ENCODE data around the gene CTIF. TPM values are rescaled to one million over a fixed set of nuclear protein-coding genes. Genes with fewer than 3 reads are reported as not detected.

Gene CTIF
- total RNA-seq, 4 donors from 2014 or later = 29.0 to 61.5 (median 37.7) TPM

DNA sequence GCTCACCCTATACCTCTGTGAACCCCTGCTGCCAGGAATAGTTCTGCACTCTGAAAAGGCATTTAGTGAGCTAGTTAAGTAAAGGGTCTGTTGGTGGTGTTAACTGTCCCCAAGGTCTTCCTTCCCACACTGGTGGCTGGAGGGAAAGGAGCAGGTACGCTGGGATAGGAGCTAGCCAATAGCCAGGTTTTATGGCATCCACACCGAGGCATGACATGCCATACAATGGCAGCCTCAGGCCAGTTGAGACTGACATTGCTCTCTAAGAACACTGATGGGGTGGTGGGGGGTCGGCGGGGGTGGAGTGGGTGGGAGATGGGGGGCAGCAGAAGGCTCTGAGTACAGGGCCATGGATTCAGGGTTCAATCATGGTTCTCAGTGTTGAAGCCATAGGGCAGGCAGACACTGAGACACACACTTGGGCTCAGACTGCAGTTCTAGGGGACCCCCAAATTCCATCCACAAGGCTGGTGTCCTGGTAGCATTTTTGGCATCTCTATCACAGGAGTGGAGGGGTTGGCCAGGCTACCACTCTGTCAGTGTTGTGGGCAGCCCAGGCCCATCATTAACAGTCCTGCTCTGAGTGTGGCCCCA lies 136.0 kb downstream of the CTIF start:
- H3K9me3 ChIP-seq = no peaks in the 10 kb centered on the region
- H3K4me1 ChIP-seq = peaks cover 17% of the 10 kb centered on the region
- no peaks in the 10 kb centered on the region for H3K27me3 ChIP-seq
- H3K36me3 ChIP-seq = peaks cover 12% of the 10 kb centered on the region
- DNase-seq (ENCODE audit: low spot score in 2 of 2) = peak in 1 of 2 donors; percentile 69
- no CpG with 5 or more reads among the region's 4 CpGs for WGBS
- no peak overlapping the region for H3K27ac ChIP-seq
- TF ChIP-seq POLR2AphosphoS5 (IDR thresholded peaks at IDR 0.05) = no peak
- no peak for TF ChIP-seq EP300 (IDR thresholded peaks at IDR 0.05)
- TF ChIP-seq, protein P1, sequence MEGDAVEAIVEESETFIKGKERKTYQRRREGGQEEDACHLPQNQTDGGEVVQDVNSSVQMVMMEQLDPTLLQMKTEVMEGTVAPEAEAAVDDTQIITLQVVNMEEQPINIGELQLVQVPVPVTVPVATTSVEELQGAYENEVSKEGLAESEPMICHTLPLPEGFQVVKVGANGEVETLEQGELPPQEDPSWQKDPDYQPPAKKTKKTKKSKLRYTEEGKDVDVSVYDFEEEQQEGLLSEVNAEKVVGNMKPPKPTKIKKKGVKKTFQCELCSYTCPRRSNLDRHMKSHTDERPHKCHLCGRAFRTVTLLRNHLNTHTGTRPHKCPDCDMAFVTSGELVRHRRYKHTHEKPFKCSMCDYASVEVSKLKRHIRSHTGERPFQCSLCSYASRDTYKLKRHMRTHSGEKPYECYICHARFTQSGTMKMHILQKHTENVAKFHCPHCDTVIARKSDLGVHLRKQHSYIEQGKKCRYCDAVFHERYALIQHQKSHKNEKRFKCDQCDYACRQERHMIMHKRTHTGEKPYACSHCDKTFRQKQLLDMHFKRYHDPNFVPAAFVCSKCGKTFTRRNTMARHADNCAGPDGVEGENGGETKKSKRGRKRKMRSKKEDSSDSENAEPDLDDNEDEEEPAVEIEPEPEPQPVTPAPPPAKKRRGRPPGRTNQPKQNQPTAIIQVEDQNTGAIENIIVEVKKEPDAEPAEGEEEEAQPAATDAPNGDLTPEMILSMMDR (IDR thresholded peaks at IDR 0.05) = no peak
- TF ChIP-seq POLR2A (IDR thresholded peaks at IDR 0.05) = no peak
- H3K4me3 ChIP-seq = no peak overlapping the region

DNA sequence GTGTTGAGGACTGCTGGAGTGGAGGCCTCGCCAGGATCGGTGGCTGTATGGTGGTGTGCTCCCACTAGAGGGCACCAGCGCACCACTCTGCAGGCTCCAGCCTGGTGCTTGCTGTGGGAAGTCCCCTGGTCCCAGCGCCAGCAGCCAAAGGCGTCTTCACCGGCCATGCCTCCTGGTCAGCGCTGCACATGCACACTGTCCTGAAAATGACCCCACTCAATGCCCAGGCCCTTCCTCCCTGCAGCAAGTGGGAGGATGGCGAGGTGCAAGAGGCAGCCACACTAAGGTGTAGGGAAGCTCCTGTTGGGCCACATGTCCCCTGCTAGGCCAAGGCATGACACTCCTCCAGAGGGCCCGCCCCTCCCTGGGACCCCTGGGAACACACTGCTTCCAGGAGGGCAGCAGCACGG lies 136.5 kb downstream of the CTIF start:
- H3K4me3 ChIP-seq = no peak overlapping the region
- TF ChIP-seq, protein P1 (IDR thresholded peaks at IDR 0.05) = peak; percentile 78 to 93
- TF ChIP-seq POLR2AphosphoS5 (IDR thresholded peaks at IDR 0.05) = no peak
- peaks cover 21% of the 10 kb centered on the region for H3K4me1 ChIP-seq
- WGBS = 0% methylated on average over 1 of the region's 10 CpGs
- DNase-seq (ENCODE audit: low spot score in 2 of 2) = peak; percentile 85 to 92
- H3K9me3 ChIP-seq = no peaks in the 10 kb centered on the region
- H3K27ac ChIP-seq = no peak overlapping the region
- peaks cover 11% of the 10 kb centered on the region for H3K36me3 ChIP-seq
- no peaks in the 10 kb centered on the region for H3K27me3 ChIP-seq

DNA sequence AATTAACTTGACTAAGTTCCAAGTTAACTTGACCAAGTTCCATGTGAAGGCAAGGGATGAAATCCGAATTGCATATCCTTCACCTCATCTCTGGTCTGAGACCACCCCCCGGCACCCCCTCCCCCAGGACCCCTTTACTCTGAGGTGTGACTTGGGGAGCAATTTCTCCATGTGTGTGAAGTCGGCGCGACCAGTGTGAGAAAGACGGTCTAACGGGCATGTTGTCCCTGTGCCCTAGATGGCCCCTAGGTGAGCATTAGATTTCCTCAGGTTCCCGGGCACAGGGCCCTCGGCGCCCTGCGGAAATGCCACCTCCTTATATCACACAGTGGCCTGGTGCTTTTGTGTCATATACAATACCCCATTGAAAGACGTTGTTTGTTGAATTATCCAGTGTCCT lies 137.1 kb downstream of the CTIF start:
- H3K27ac ChIP-seq = no peak overlapping the region
- no peak overlapping the region for H3K4me3 ChIP-seq
- peak in 1 of 2 donors; percentile 40 for DNase-seq (ENCODE audit: low spot score in 2 of 2)
- TF ChIP-seq EP300 (IDR thresholded peaks at IDR 0.05) = no peak
- TF ChIP-seq POLR2A (IDR thresholded peaks at IDR 0.05) = no peak
- TF ChIP-seq, protein P1 (IDR thresholded peaks at IDR 0.05) = no peak
- TF ChIP-seq POLR2AphosphoS5 (IDR thresholded peaks at IDR 0.05) = no peak
- 88% methylated on average over 11 of the region's 12 CpGs for WGBS
- no peaks in the 10 kb centered on the region for H3K9me3 ChIP-seq
- H3K27me3 ChIP-seq = no peaks in the 10 kb centered on the region
- peaks cover 23% of the 10 kb centered on the region for H3K4me1 ChIP-seq
- H3K36me3 ChIP-seq = peaks cover 5% of the 10 kb centered on the region

DNA sequence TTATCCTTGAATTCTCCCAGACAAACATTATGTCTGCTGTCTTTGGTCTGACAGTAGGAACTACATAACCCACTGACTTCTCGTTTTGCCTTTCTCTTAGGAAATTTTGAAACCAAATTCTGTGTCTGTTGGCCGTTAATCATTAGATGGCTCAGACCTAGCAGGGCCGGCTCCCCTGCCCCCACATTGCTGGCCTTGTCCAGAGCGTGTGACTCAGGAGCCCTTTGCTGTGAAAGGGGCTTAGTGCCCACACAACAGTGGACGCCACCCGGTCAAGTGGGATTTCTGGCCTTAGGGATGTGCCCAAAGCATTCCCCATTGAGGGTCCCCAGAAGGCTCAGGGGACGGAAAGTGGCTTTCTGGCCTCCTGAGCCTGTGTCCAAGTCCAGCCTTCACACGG lies 137.5 kb downstream of the CTIF start:
- Histone ChIP-seq H3K9me3 (no peaks in the 10 kb centered on the region), H3K27ac (no peak overlapping the region), H3K4me1 (peaks cover 23% of the 10 kb centered on the region), H3K4me3 (no peak overlapping the region), H3K27me3 (no peaks in the 10 kb centered on the region), H3K36me3 (peaks cover under 1% of the 10 kb centered on the region)
- WGBS = 84% methylated on average over 7 of the region's 8 CpGs
- TF ChIP-seq, protein P1 (IDR thresholded peaks at IDR 0.05) = no peak
- no peak for TF ChIP-seq POLR2A (IDR thresholded peaks at IDR 0.05)
- TF ChIP-seq POLR2AphosphoS5 (IDR thresholded peaks at IDR 0.05) = no peak
- no peak for TF ChIP-seq EP300 (IDR thresholded peaks at IDR 0.05)
- no peak for DNase-seq (ENCODE audit: low spot score in 2 of 2)

DNA sequence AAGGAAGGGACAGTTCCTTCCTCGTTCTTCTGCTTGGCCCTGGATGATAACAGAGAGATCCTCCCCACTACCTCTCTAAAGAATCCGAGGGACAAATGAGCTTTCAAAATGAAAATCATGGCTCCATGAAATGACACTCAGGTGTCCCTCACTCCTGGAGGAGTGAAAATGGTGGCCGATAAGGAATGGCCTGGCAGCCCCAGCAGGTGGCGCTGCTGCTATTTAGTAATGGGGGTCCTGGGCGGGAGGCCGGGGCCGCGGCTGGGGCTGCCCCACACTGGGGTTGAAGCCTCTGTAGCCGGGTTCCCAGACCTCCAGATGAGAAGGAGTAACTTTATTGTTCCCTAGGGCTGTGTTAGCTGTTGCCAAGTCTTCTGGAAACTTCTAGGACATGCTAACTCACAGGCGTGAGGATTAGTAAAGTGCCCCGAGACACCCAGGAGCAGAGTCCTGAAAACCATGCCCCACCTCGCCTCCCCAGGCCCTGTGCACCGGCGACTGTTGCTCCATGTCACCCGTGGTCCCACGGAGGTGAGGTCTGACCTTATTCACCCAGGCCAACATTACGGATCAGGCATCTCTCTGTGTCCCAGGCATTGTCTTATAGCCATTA lies 138.0 kb downstream of the CTIF start:
- Histone ChIP-seq H3K27ac (no peak overlapping the region), H3K4me3 (no peak overlapping the region), H3K9me3 (no peaks in the 10 kb centered on the region), H3K4me1 (peaks cover 23% of the 10 kb centered on the region), H3K36me3 (no peaks in the 10 kb centered on the region), H3K27me3 (no peaks in the 10 kb centered on the region)
- no peak for DNase-seq (ENCODE audit: low spot score in 2 of 2)
- TF ChIP-seq POLR2A (IDR thresholded peaks at IDR 0.05) (no peak), POLR2AphosphoS5 (IDR thresholded peaks at IDR 0.05) (no peak), EP300 (IDR thresholded peaks at IDR 0.05) (no peak)
- TF ChIP-seq, protein P1 (IDR thresholded peaks at IDR 0.05) = peak; percentile 36 to 82
- 58% methylated on average over 5 of the region's 17 CpGs for WGBS
